T-helper 17 cell (primary cell): Measurements from ENCODE around the gene FAM83F. TPM values are rescaled to one million over a fixed set of nuclear protein-coding genes. Genes with fewer than 3 reads are reported as not detected.
A peak's percentile ranks its signal among the peaks of the same experiment; 100 is the strongest.

Experiments
- ATAC-seq: fragments of 150-1000 bp; cut with Tn5 transposase; 2 replicates; pipeline ENCODE4 v1.10.0; 2021; ENCODE audit warnings: mild to moderate bottlenecking, moderate library complexity
- DNase-seq, 3 donors: peaks; one replicate each; pipeline versions ENCODE4 v3.0.0 to v3.0.0-alpha.2; 2020 to 2021
- H3K9me3 ChIP-seq: one replicate; pipeline ENCODE4 v1.7.0; 2013; ENCODE audit warnings: low read length, mild to moderate bottlenecking; ENCODE audit not compliant: control insufficient read depth, poor library complexity, severe bottlenecking
- H3K27ac Mint-ChIP-seq: one replicate; pipeline ENCODE4 v1.8.0; 2022; ENCODE audit warnings: mild to moderate bottlenecking, moderate library complexity, mixed read lengths
- H3K27me3 Mint-ChIP-seq: one replicate; pipeline ENCODE4 v1.8.0; 2022; ENCODE audit warnings: mixed read lengths
- H3K36me3 Mint-ChIP-seq: one replicate; pipeline ENCODE4 v1.8.0; 2022; ENCODE audit warnings: low read depth, mixed read lengths
- H3K4me1 Mint-ChIP-seq: one replicate; pipeline ENCODE4 v1.8.0; 2022; ENCODE audit warnings: mild to moderate bottlenecking, mixed read lengths
- H3K4me3 Mint-ChIP-seq: one replicate; pipeline ENCODE4 v1.8.0; 2022; ENCODE audit warnings: mild to moderate bottlenecking, moderate library complexity, mixed read lengths
- total RNA-seq, 4 donors: library from RNA in 2 of 4; stranded (reverse) in 2 of 4; gene quantifications; one replicate each; pipeline ENCODE4 v1.2.3 and lab custom pipeline; 2022 to 2026

FAM83F gene
- total RNA-seq, 2 donors from 2014 or later: 1.6 to 2.1 TPM

DNA sequence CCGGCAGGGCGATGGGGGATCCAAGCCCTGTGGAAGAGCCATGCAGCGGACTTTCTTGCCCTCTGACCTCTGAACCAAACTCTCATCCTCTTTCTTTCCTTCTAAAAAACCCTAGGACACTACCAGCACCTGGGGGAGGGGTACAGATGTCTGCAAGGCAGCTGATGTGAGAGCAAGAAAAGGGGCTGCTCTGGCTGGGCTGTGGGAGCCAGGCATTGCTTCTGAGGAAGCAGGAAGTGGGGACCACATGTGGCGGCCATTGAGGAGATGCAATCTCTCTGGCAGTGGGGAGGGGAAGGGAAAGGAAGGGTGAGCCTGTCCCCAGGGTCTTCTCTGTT, 36.0 kb downstream of the FAM83F start:
- no peak for ATAC-seq
- no peaks in the 10 kb centered on the region for H3K9me3 ChIP-seq
- Mint-ChIP-seq H3K27me3 (peaks cover 5% of the 10 kb centered on the region), H3K27ac (no peak overlapping the region), H3K4me1 (peaks cover 2% of the 10 kb centered on the region), H3K4me3 (no peak overlapping the region), H3K36me3 (no peaks in the 10 kb centered on the region)
- DNase-seq: no peak

DNA sequence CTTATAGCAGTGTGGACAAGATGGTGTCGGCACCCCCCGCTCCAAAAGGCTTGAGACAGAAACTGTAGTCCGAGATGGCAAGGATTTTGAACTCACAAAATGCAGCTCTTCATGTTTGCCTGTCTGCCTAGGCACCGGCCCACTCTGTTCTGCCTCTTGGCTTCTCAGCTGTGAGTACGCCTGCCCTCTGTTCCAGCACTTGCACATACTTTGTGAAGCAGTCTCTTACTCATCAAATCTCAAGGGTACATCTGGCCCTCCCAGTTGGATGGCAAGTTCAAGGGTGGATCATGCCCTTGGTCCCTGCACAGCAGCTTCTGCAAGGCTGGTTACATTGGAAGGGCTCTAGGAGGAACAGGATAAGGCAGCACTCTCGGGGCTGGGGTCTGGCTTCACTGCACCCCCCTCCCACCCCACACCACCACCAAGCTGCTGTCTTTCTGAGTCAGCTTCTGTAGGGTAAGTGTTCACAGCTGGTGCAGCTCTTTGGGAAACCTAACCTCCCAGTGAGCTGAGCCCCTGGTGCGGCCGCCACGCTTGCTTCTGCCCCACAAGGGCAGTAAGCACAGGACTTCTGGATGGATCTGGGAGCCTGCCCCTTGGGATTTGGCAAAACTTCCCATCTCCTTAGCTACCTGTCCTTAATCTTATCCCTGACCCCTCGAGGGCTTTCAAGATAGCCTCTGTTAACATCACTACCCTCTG, 37.2 kb downstream of the FAM83F start:
- H3K9me3 ChIP-seq: no peaks in the 10 kb centered on the region
- no peak for ATAC-seq
- no peaks in the 10 kb centered on the region for H3K36me3 Mint-ChIP-seq
- H3K27me3 Mint-ChIP-seq: peaks cover 10% of the 10 kb centered on the region
- no peak overlapping the region for H3K4me3 Mint-ChIP-seq
- DNase-seq: no peak
- H3K27ac Mint-ChIP-seq: no peak overlapping the region
- peaks cover 2% of the 10 kb centered on the region for H3K4me1 Mint-ChIP-seq

DNA sequence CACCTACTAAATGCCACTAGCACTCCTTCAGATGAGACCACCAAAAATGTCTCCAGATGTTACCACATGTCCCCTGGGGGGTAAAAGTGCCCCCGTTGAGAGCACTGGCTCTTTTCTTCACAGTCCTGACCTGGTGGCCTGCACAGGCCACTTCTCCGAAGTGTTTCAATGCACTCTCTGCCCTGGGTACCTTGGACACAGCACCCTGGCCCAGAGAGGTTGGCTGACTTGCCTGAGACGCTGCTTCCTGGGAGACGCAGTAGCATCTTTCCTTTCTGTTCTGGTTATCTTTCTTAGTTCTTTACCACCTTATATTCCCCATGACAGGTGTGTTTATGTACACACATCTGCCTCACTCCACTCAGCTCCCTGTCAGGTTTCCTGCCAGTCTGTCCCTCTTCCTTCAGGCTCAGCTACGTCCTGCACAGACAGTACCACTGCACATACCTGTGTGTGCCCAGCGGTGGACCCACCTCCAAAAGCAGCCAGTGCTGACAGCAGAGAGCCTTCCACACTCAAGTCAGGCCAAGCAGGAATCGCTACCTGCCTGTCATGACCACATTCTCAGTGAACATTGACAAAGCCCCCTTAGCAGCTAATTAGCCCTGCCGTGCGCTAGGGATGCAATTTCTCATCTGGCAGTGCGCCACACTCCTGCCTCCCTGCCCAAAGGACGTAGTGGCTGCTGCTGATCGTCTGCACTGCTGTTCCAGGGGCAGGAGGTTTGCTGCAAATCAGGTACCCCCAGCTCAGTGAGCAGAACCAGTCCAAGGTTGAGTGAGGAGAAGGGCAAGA, 39.0 kb downstream of the FAM83F start:
- Mint-ChIP-seq H3K36me3 (peaks cover 2% of the 10 kb centered on the region), H3K27me3 (peaks cover 22% of the 10 kb centered on the region), H3K27ac (no peak overlapping the region), H3K4me3 (no peak overlapping the region), H3K4me1 (peaks cover 2% of the 10 kb centered on the region)
- H3K9me3 ChIP-seq: no peaks in the 10 kb centered on the region
- no peak for DNase-seq
- no peak for ATAC-seq

DNA sequence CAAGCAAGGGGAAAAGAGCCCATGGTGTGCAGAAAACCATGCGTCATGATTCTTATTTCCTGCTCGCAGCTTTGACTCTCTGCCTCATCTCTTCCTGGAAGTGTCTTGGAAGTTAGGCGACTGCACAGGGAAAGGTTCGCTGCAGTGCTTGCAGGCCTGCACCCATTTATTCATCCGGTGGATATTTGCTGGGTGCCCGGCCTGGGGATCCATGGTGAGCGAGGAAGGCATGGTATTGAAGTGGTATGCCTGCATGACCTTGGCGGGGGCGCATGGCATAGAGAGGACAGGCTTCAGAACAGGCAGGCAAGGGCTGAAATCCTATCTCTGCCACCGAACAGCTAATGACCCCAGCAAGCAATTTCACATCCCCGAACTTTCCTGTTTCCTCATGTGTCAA, 40.6 kb downstream of the FAM83F start:
- no peaks in the 10 kb centered on the region for H3K9me3 ChIP-seq
- Mint-ChIP-seq H3K36me3 (peaks cover 6% of the 10 kb centered on the region), H3K4me3 (no peak overlapping the region), H3K4me1 (peaks cover 6% of the 10 kb centered on the region), H3K27me3 (peaks cover 34% of the 10 kb centered on the region), H3K27ac (no peak overlapping the region)
- DNase-seq (no peak), ATAC-seq (no peak)

- no peaks in the 10 kb centered on the region for H3K9me3 ChIP-seq
- Mint-ChIP-seq H3K36me3 (peaks cover 6% of the 10 kb centered on the region), H3K27ac (no peak overlapping the region), H3K27me3 (peaks cover 34% of the 10 kb centered on the region), H3K4me3 (no peak overlapping the region), H3K4me1 (peaks cover 4% of the 10 kb centered on the region)
- ATAC-seq (no peak), DNase-seq (no peak)
Measured at GRCh38 chr22:40036126-40036525, 41.4 kb downstream of the FAM83F start.

DNA sequence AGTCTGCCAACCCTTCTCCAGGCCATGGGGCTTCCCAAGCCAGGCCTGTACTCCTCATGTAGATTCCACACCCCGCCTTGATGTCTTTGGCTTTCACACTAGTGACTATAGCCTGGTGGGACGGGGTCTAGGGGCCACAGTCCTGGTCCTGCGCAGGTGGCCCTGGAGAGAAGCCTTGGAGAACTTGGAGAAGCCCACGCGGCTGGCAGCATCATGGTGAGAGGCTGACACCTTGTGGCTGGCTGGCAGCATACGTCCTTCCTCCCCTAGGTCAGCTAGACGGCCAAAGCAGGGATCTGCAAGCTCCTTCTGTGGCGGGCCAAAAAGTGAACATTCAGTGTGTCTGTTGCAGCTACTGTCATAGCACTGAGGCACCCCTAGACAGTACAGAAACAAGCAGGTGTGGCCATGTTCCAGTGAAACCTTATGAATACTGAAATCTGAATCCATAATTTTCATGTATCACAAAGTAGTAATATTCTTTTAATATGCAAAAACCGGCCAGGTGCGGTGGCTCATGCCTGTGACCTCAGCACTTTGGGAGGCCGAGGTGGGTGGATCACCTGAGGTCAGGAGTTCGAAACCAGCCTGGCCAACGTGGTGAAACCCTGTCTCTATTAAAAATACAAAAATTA, 42.0 kb downstream of the FAM83F start:
- no peaks in the 10 kb centered on the region for H3K9me3 ChIP-seq
- peaks cover 34% of the 10 kb centered on the region for H3K27me3 Mint-ChIP-seq
- peak; percentile 69 for ATAC-seq
- peak in 2 of 3 donors; percentile 24 to 25 for DNase-seq
- H3K4me1 Mint-ChIP-seq: peaks cover 4% of the 10 kb centered on the region
- H3K4me3 Mint-ChIP-seq: no peak overlapping the region
- H3K36me3 Mint-ChIP-seq: peaks cover 6% of the 10 kb centered on the region
- H3K27ac Mint-ChIP-seq: no peak overlapping the region

- Mint-ChIP-seq H3K27ac (no peak overlapping the region), H3K4me1 (peaks cover 4% of the 10 kb centered on the region)
- no peak for ATAC-seq
Measured at GRCh38 chr22:40037320-40037719, 42.6 kb downstream of the FAM83F start.

GRCh38 chr22:40039482-40040115, 44.8 kb downstream of the FAM83F start:
- H3K27me3 Mint-ChIP-seq: peaks cover 34% of the 10 kb centered on the region
- no peaks in the 10 kb centered on the region for H3K9me3 ChIP-seq
- no peak for DNase-seq
- H3K4me3 Mint-ChIP-seq: no peak overlapping the region
- ATAC-seq: no peak
- H3K36me3 Mint-ChIP-seq: peaks cover 8% of the 10 kb centered on the region
- H3K4me1 Mint-ChIP-seq: peaks cover 16% of the 10 kb centered on the region
- no peak overlapping the region for H3K27ac Mint-ChIP-seq

More at GRCh38 chr22:40037320-40037719, 42.6 kb downstream of the FAM83F start:
- no peak for DNase-seq
- H3K4me3 Mint-ChIP-seq: no peak overlapping the region
- H3K36me3 Mint-ChIP-seq: peaks cover 6% of the 10 kb centered on the region
- no peaks in the 10 kb centered on the region for H3K9me3 ChIP-seq
- peaks cover 34% of the 10 kb centered on the region for H3K27me3 Mint-ChIP-seq

DNA sequence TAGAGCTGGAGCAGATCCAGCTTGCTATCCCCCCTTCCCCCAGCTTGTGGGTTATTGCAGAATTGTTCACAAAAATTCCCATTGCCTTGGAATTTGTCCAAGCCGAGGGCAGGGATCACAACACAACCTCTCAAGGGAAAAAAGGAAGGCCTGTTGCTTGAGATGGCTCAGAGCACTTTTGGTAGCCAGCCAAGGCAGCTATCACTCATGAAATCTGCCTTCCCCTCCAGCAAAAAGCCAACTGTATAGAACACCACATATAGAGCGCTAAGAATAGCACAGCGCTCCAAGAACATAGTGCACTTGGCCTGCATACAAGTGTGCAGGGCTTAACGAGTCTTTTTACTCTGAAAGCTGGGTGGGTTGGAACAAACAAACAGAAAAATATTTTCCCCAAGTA, 46.2 kb downstream of the FAM83F start:
- no peak for ATAC-seq
- H3K4me3 Mint-ChIP-seq: no peak overlapping the region
- peaks cover 28% of the 10 kb centered on the region for H3K27me3 Mint-ChIP-seq
- DNase-seq: no peak
- H3K9me3 ChIP-seq: no peaks in the 10 kb centered on the region
- peaks cover 9% of the 10 kb centered on the region for H3K36me3 Mint-ChIP-seq
- H3K27ac Mint-ChIP-seq: no peak overlapping the region
- H3K4me1 Mint-ChIP-seq: peaks cover 16% of the 10 kb centered on the region

GRCh38 chr22:40041366-40042137, 46.8 kb downstream of the FAM83F start:
- no peak for ATAC-seq
- Mint-ChIP-seq H3K36me3 (peaks cover 9% of the 10 kb centered on the region), H3K4me1 (peaks cover 19% of the 10 kb centered on the region), H3K27me3 (peaks cover 24% of the 10 kb centered on the region), H3K4me3 (no peak overlapping the region), H3K27ac (no peak overlapping the region)
- no peaks in the 10 kb centered on the region for H3K9me3 ChIP-seq
- no peak for DNase-seq

GRCh38 chr22:40042312-40042711, 47.6 kb downstream of the FAM83F start:
- H3K27ac Mint-ChIP-seq: no peak overlapping the region
- peaks cover 24% of the 10 kb centered on the region for H3K4me1 Mint-ChIP-seq
- no peak for ATAC-seq
- H3K9me3 ChIP-seq: no peaks in the 10 kb centered on the region
- H3K27me3 Mint-ChIP-seq: peaks cover 24% of the 10 kb centered on the region
- H3K4me3 Mint-ChIP-seq: no peak overlapping the region
- H3K36me3 Mint-ChIP-seq: peaks cover 9% of the 10 kb centered on the region
- no peak for DNase-seq

GRCh38 chr22:40043081-40043480, 48.3 kb downstream of the FAM83F start:
- H3K4me3 Mint-ChIP-seq: no peak overlapping the region

GRCh38 chr22:40043793-40044101, 49.0 kb downstream of the FAM83F start:
- Mint-ChIP-seq H3K4me3 (peak overlapping the region; percentile 99), H3K27me3 (peaks cover 12% of the 10 kb centered on the region), H3K27ac (peak overlapping the region; percentile 100), H3K36me3 (peaks cover 8% of the 10 kb centered on the region), H3K4me1 (peaks cover 32% of the 10 kb centered on the region)
- no peaks in the 10 kb centered on the region for H3K9me3 ChIP-seq
- no peak for ATAC-seq
- DNase-seq: no peak

More at GRCh38 chr22:40043081-40043480, 48.3 kb downstream of the FAM83F start:
- Mint-ChIP-seq H3K4me1 (peaks cover 29% of the 10 kb centered on the region), H3K36me3 (peaks cover 8% of the 10 kb centered on the region), H3K27ac (peak overlapping the region; percentile 100), H3K27me3 (peaks cover 19% of the 10 kb centered on the region)
- no peaks in the 10 kb centered on the region for H3K9me3 ChIP-seq
- DNase-seq (no peak), ATAC-seq (no peak)
